Peyer's patch (tissue), 4 donors: Measurements from ENCODE around the gene BRSK1.

Experiments
- CTCF ChIP-seq, 6 experiments: fragments of 450-650 bp in 4 of 6; fragments of 200-600 bp in 2 of 6; sonication (generic) in 1 of 6; IDR thresholded peaks; one replicate each; pipeline ENCODE4 v1.5.1; 2017 to 2019; ENCODE audit warnings: antibody characterized with exemption in 6 of 6, mild to moderate bottlenecking in 3 of 6, moderate library complexity in 1 of 6
- POLR2A ChIP-seq, 2 donors: fragments of 450-650 bp; IDR thresholded peaks; one replicate each; pipeline ENCODE4 v1.5.1; 2017; ENCODE audit warnings: antibody characterized with exemption in 2 of 2, mild to moderate bottlenecking in 2 of 2, moderate library complexity in 2 of 2

- TF ChIP-seq POLR2A (IDR thresholded peaks at IDR 0.05) (no peak), CTCF (IDR thresholded peaks at IDR 0.05) (no peak)
Observed at GRCh38 chr19:55336101-55336500, 52.3 kb downstream of the BRSK1 start.
